ENCODE data around the gene CTTNBP2. TPM values are rescaled to one million over a fixed set of nuclear protein-coding genes. Genes with fewer than 3 reads are reported as not detected.
"Not testable (repeated sequence)": the region's sequence is repeated elsewhere in the genome, so short reads cannot be mapped to it uniquely, and the experiment has no call there.

CTTNBP2 gene
- total RNA-seq, 2 donors from 2014 or later: 5.2 to 6.5 TPM

DNA sequence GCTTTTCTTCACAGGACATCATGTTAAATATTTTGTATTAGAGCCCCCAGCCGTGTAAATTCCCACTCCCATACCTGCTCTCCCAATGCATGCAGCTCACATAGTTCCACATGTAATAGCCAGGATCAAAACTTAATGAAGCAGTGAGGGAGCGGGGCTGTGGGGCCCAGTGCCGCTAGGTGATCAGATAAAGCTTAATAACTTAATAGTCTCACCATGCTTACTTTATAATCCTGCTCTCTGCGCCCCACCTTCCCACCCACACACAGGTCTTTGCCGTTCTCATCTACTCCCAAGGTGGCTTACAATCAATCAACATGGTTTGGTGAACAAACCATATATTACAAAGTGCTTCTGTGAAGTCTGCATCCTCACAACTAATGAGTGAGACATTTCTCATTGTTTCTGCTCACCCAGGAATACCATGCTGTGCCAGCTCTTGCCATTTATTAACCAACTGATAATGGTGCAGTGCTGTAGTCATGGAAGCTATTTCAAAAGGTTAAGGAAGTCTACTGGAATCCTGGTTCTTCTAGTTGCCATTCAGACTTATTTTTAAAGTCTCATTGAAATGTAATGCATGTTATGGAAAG is 156.4 kb downstream of the CTTNBP2 start:
- Histone ChIP-seq H3K9me3 (ENCODE audit: control insufficient read depth, low read length) (no peaks in the 10 kb centered on the region), H3K27ac (ENCODE audit: low read depth, low read length) (no peak overlapping the region), H3K36me3 (ENCODE audit: control insufficient read depth, insufficient read depth, low read length) (no peaks in the 10 kb centered on the region), H3K9ac (ENCODE audit: extremely low read depth, low read length, poor library complexity, severe bottlenecking) (no peak overlapping the region), H3K27me3 (ENCODE audit: control insufficient read depth, insufficient read depth, low read length, poor library complexity, severe bottlenecking) (no peaks in the 10 kb centered on the region), H3K4me1 (ENCODE audit: control insufficient read depth, insufficient read depth, low read length) (peaks cover 7% of the 10 kb centered on the region), H3K4me3 (ENCODE audit: low read length) (no peak overlapping the region)
- Mint-ChIP-seq H3K4me1 (peaks cover 14% of the 10 kb centered on the region), H3K9me3 (no peaks in the 10 kb centered on the region), H3K36me3 (ENCODE audit: low read depth) (no peaks in the 10 kb centered on the region), H3K4me3 (no peak overlapping the region), H3K27ac (peak overlapping the region; percentile 47), H3K27me3 (ENCODE audit: insufficient read depth) (no peaks in the 10 kb centered on the region)
- 71 to 95% methylated on average over 1 to 4 of the region's 5 CpGs for WGBS, 2 experiments (ENCODE audit: insufficient coverage in 1 of 2, insufficient read length in 1 of 2)
- TF ChIP-seq, protein P1, sequence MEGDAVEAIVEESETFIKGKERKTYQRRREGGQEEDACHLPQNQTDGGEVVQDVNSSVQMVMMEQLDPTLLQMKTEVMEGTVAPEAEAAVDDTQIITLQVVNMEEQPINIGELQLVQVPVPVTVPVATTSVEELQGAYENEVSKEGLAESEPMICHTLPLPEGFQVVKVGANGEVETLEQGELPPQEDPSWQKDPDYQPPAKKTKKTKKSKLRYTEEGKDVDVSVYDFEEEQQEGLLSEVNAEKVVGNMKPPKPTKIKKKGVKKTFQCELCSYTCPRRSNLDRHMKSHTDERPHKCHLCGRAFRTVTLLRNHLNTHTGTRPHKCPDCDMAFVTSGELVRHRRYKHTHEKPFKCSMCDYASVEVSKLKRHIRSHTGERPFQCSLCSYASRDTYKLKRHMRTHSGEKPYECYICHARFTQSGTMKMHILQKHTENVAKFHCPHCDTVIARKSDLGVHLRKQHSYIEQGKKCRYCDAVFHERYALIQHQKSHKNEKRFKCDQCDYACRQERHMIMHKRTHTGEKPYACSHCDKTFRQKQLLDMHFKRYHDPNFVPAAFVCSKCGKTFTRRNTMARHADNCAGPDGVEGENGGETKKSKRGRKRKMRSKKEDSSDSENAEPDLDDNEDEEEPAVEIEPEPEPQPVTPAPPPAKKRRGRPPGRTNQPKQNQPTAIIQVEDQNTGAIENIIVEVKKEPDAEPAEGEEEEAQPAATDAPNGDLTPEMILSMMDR (conservative IDR thresholded peaks at IDR 0.05): no peak
- DNase-seq: no peak

DNA sequence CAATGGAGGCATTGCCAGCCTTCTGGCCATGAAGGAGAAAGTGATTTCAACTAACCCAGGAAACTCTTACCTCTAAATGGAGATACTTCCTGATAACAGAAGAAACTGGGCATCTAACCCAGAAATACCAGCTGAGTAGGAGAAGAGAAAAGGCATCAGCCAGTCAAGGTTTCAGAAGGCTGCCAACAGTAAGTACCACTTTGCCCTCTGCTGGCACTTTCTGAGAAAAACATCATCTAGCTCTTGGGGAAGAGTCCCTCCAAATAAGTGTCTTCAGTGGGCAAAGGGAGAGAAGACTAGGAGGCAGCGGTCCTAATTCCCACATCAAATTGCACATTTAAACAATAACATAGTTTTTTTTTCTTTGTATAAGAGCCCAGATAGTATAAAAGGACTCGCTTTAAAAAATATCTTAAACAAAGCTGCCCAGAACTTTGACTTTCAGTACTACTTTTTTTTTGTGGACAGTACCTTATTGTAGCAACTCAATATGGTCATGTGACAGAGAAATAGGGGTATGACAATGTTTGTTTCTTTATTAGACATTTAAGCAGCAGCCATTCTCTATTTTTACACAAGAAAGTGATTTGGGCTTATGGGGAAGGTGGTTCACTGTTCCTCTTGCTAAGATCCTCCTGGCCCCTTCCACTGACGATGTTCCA is 157.3 kb downstream of the CTTNBP2 start:
- H3K9ac ChIP-seq (ENCODE audit: extremely low read depth, low read length, poor library complexity, severe bottlenecking): no peak overlapping the region
- Mint-ChIP-seq H3K4me3 (no peak overlapping the region), H3K36me3 (ENCODE audit: low read depth) (no peaks in the 10 kb centered on the region), H3K27ac (no peak overlapping the region), H3K9me3 (no peaks in the 10 kb centered on the region), H3K4me1 (peaks cover 14% of the 10 kb centered on the region), H3K27me3 (ENCODE audit: insufficient read depth) (no peaks in the 10 kb centered on the region)
- TF ChIP-seq, protein P1 (conservative IDR thresholded peaks at IDR 0.05): peak; percentile 86
- H3K4me1 ChIP-seq (ENCODE audit: control insufficient read depth, insufficient read depth, low read length): peaks cover 7% of the 10 kb centered on the region
- H3K36me3 ChIP-seq (ENCODE audit: control insufficient read depth, insufficient read depth, low read length): no peaks in the 10 kb centered on the region
- peak; percentile 75 for DNase-seq
- no peaks in the 10 kb centered on the region for H3K27me3 ChIP-seq (ENCODE audit: control insufficient read depth, insufficient read depth, low read length, poor library complexity, severe bottlenecking)
- H3K4me3 ChIP-seq (ENCODE audit: low read length): no peak overlapping the region
- no peaks in the 10 kb centered on the region for H3K9me3 ChIP-seq (ENCODE audit: control insufficient read depth, low read length)
- WGBS, 2 experiments (ENCODE audit: insufficient coverage in 1 of 2, insufficient read length in 1 of 2): 80% methylated on average over 2 of the region's 3 CpGs; no CpG with 5 or more reads in 1 of the 2 experiments
- no peak overlapping the region for H3K27ac ChIP-seq (ENCODE audit: low read depth, low read length)

DNA sequence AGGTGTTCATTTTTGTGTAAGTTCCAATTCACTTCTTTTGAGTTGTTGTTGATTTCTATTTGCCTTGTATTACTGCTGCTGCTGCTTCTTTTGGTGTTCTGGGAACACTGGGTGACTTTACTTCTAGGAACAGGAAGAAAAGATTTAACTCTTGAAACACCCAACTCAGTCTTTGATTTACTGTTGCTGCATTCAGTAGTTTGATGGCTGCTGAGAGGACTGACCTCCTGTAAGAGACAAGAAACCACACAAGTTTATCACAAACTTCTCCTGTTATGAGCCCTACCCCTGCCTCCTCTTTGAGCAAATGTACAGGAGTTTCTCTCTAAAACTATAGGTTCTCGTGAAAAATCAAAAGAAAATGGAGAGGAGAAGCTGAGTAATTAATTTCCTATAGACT is 161.7 kb downstream of the CTTNBP2 start:
- Histone ChIP-seq H3K27me3 (ENCODE audit: control insufficient read depth, insufficient read depth, low read length, poor library complexity, severe bottlenecking) (no peaks in the 10 kb centered on the region), H3K9ac (ENCODE audit: extremely low read depth, low read length, poor library complexity, severe bottlenecking) (no peak overlapping the region), H3K9me3 (ENCODE audit: control insufficient read depth, low read length) (no peaks in the 10 kb centered on the region), H3K27ac (ENCODE audit: low read depth, low read length) (no peak overlapping the region), H3K4me3 (ENCODE audit: low read length) (no peak overlapping the region), H3K4me1 (ENCODE audit: control insufficient read depth, insufficient read depth, low read length) (peaks cover under 1% of the 10 kb centered on the region), H3K36me3 (ENCODE audit: control insufficient read depth, insufficient read depth, low read length) (no peaks in the 10 kb centered on the region)
- no peaks in the 10 kb centered on the region for H3K36me3 Mint-ChIP-seq (ENCODE audit: low read depth)
- H3K4me1 Mint-ChIP-seq: peaks cover 5% of the 10 kb centered on the region
- no peak for DNase-seq
- H3K4me3 Mint-ChIP-seq: no peak overlapping the region
- 100% methylated on average over 1 of the region's 1 CpG; no CpG with 5 or more reads in 1 of the 2 experiments for WGBS, 2 experiments (ENCODE audit: insufficient coverage in 1 of 2, insufficient read length in 1 of 2)
- no peaks in the 10 kb centered on the region for H3K9me3 Mint-ChIP-seq
- H3K27ac Mint-ChIP-seq: no peak overlapping the region
- TF ChIP-seq, protein P1 (conservative IDR thresholded peaks at IDR 0.05): no peak
- H3K27me3 Mint-ChIP-seq (ENCODE audit: insufficient read depth): no peaks in the 10 kb centered on the region

DNA sequence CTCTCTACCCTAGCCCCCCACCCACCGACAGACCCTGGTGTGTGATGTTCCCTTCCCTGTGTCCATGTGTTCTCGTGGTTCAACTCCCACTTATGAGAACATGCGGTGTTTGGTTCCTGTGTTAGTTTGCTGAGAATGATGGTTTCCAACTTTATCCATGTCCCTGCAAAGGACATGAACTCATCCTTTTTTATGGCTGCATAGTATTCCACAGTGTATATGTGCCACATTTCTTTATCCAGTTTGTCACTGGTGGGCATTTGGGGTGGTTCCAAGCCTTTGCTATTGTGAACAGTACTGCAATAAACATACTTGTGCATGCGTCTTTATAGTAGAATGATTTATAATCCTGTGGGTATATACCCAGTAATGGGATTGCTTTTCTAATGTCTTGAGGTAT is 165.1 kb downstream of the CTTNBP2 start:
- H3K27ac ChIP-seq (ENCODE audit: low read depth, low read length); H3K36me3 ChIP-seq (ENCODE audit: control insufficient read depth, insufficient read depth, low read length); H3K27me3 Mint-ChIP-seq (ENCODE audit: insufficient read depth); H3K4me3 Mint-ChIP-seq; H3K4me1 ChIP-seq (ENCODE audit: control insufficient read depth, insufficient read depth, low read length); H3K36me3 Mint-ChIP-seq (ENCODE audit: low read depth); H3K4me3 ChIP-seq (ENCODE audit: low read length); H3K9ac ChIP-seq (ENCODE audit: extremely low read depth, low read length, poor library complexity, severe bottlenecking); H3K27me3 ChIP-seq (ENCODE audit: control insufficient read depth, insufficient read depth, low read length, poor library complexity, severe bottlenecking); H3K27ac Mint-ChIP-seq; DNase-seq; H3K4me1 Mint-ChIP-seq; H3K9me3 Mint-ChIP-seq; H3K9me3 ChIP-seq (ENCODE audit: control insufficient read depth, low read length): not testable (repeated sequence)
- WGBS, 2 experiments (ENCODE audit: insufficient coverage in 1 of 2, insufficient read length in 1 of 2): 89 to 99% methylated on average over 3 to 4 of the region's 4 CpGs
